Left forelimb (tissue), 1 donor: ENCODE measurements around the gene TMEM62.
"Not testable (repeated sequence)": the region's sequence is repeated elsewhere in the genome, so short reads cannot be mapped to it uniquely, and the experiment has no call there.

Experiments
- DNase-seq: peaks from one replicate; pipeline ENCODE4 v3.0.0-alpha.2; 2018; ENCODE audit warnings: low spot score

TMEM62 gene

DNA sequence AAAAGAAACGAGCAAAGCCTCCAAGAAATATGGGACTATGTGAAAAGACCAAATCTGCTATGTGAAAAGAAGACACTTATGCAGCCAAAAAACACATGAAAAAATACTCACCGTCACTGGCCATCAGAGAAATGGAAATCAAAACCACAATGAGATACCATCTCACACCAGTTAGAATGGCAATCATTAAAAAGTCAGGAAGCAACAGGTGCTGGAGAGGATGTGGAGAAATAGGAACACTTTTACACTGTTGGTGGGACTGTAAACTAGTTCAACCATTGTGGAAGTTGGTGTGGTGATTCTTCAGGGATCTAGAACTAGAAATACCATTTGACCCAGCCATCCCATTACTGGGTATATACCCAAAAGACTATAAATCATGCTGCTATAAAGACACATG lies 43.8 kb downstream of the TMEM62 start:
- not testable (repeated sequence) for DNase-seq

- no peak for DNase-seq
Measured at GRCh38 chr15:43183270-43183669, 49.9 kb downstream of the TMEM62 start.

GRCh38 chr15:43184407-43185124 lies 51.2 kb downstream of the TMEM62 start:
- DNase-seq = no peak

GRCh38 chr15:43185157-43186002 lies 52.0 kb downstream of the TMEM62 start, which contains the start of gene CCNDBP1:
Gene CCNDBP1, plus strand, starts transcription at chr15:43185403. Its CDS starts 96 bp downstream, at chr15:43185499.
- peak; percentile 87 for DNase-seq

- DNase-seq = no peak
Measured at GRCh38 chr15:43186003-43186353, 52.6 kb downstream of the TMEM62 start.

- DNase-seq = no peak
Measured at GRCh38 chr15:43187544-43188155, 54.3 kb downstream of the TMEM62 start.

DNA sequence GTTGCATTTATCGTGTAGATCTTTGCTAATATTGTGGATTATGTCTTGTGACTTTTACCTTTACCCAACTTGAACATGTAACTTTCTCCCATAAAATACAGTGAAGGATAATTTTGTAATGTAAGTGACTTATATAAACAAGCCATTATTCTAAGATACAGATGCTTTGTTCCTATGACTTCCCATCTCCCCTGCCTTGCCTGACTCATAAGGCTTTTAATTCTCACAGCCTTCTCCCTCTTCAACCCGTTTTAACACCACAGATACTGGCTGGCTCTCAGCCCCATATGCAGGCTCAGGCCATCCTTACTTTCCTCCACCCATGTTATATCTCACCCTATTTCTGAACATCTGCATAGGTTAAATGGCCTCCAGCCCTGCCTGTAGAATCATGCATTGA lies 55.9 kb downstream of the TMEM62 start:
- no peak for DNase-seq

GRCh38 chr15:43190178-43190577 lies 56.8 kb downstream of the TMEM62 start:
- DNase-seq = no peak

GRCh38 chr15:43193710-43194109 lies 60.3 kb downstream of the TMEM62 start:
- DNase-seq = no peak

- no peak for DNase-seq
Measured at GRCh38 chr15:43194795-43195194, 61.4 kb downstream of the TMEM62 start.

DNA sequence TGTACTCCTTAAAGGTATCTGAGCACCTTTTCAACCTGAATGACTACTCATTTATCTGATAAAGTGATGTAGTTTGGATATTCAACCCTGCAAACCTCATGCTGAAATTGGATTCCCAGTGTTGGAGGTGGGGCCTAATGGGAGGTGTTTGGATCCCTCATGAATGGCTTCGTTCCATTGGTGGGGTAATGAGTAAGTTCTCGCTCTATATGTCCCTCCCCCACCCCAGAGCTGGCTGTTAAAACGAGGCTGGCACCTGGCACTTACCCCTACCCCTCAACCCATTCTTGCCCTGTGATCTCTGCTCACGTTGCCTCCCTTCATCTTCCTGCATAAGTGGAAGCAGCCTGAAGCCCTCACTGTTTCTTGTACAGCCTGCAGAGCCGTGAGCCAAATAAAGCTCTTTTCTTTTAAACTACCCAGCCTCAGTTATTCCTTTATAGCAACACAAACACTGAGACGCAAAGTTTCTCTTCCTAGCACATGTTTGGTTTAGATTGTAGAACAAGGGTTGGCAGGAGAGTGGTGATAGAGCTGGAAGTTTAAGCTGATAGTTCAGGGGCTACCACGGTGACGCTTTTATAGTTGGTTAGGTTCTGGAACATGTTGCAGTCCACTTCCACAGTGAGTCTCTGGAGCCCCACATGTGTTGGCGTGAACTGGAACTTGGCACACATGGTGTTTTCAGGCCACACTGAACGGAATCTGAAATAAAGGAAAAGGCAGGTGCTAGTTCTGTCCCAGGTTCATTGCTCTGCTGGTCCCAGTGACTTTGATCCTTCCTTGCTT lies 63.6 kb downstream of the TMEM62 start:
- DNase-seq = no peak

DNA sequence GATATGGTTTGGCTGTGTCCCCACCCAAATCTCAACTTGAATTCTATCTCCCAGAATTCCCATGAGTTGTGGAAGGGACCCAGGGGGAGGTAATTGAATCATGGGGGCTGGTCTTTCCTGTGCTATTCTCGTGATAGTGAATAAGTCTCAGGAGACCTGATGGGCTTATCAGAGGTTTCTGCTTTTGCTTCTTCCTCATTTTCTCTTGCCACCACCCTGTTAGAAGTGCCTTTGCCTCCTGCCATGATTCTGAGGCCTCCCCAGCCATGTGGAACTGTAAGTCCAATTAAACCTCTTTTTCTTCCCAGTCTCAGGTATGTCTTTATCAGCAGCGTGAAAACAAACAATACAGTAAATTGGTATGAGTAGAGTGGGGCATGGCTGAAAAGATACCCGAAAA lies 64.4 kb downstream of the TMEM62 start:
- not testable (repeated sequence) for DNase-seq

GRCh38 chr15:43198556-43198955 lies 65.2 kb downstream of the TMEM62 start:
- not testable (repeated sequence) for DNase-seq

- DNase-seq = no peak
Measured at GRCh38 chr15:43198992-43199391, 65.6 kb downstream of the TMEM62 start.

- DNase-seq = no peak
Measured at GRCh38 chr15:43199945-43200488, 66.6 kb downstream of the TMEM62 start.

DNA sequence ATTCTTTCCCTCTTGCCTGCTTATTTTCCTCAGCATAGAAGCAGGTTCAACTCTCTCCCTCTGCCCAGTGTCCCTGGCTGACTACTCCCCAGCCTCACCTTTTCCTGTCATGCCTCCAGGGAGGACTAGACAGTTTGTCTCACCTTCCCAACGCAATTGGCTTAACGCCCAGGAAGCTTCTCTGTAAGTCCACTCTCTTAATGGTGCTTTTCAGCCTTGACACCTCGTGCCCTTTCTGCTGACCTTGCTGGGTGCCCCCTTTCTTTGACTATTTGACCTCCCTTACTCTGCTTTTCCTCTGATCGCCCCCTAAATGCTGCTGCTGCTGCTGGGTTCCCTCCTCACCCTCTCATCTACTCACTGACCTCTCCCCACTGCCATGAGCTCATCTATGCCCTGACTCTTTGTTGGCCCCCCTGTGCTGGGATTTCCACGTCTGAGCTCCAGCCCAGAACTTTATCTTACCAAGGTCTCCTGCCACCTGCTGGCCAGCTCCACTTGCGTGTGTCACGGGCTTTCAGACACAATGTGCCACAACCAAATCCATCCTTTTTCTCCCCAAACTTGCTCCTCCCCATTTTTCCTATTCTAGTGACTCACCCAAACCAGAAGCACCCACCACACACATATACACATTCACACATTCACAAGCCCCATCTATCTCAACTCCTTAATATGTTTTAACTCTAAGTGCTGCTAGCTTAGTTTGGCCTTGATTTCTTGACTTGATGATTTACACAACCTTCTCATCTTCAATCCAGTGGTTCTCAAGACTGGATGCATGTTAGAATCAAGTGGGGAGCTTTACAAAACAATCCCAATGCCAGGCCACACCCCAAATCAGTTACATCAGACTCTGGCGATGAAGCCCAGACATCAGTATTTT lies 70.9 kb downstream of the TMEM62 start:
- no peak for DNase-seq

DNA sequence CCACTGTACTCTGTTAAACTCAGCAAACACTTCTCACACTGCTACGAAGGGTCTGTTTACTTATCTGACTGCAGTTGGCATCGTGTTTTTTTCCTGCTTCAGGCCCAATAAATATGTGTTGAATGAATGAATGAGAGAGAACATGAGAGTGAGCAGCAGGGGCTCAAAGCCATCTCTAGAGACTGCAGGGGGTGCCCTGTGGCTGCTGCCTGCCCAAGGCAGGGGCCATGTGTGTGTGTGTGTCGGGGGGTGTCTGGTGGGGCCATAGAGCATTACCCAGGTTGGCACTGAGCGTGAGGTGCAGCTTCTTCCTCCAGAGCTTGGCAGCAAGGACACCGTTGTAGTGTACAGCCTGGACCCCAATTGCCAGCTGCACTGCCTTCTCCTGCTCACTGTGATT lies 72.7 kb downstream of the TMEM62 start:
- DNase-seq = no peak

DNA sequence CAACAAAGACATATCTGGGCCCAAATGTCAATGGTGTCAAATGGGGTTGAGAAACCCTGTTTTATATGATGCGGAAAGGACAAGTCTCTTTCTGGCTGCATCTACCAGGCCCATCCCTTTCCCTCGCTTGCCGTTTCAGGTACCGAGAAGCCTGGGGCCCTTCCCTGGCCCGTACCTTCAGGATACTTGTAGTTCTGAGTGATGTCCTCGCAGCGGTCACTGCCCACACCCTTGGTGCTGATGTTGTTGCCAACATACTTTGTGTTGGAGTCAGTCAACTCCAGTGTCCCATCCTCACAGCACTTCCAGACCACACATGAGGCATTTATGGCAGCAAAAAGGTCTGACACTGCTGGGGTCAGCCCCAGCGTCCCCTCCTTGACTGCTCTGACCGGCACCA lies 73.6 kb downstream of the TMEM62 start:
- no peak for DNase-seq

- no peak for DNase-seq
Measured at GRCh38 chr15:43208052-43209002, 74.9 kb downstream of the TMEM62 start.
